Vagina (tissue), 2 donors: ENCODE measurements around the gene CXXC4.

ENCODE experiments used
- POLR2A ChIP-seq, 2 donors: fragments of 450-650 bp; IDR thresholded peaks; one replicate each; pipeline ENCODE4 v1.6.1; 2017; ENCODE audit warnings: antibody characterized with exemption in 2 of 2, mild to moderate bottlenecking in 2 of 2, moderate library complexity in 2 of 2
- POLR2AphosphoS5 ChIP-seq, 2 donors: sonication (generic); formaldehyde crosslinking; IDR thresholded peaks; one replicate each; pipeline ENCODE4 v1.9.0; 2017; ENCODE audit warnings: antibody characterized with exemption in 2 of 2, mild to moderate bottlenecking in 2 of 2, low read depth in 1 of 2; ENCODE audit not compliant: insufficient read depth in 1 of 2
- TF ChIP-seq, protein P1 (sequence below), 3 experiments: fragments of 450-650 bp in 2 of 3; fragments of 200-600 bp in 1 of 3; sonication (generic) in 1 of 3; IDR thresholded peaks; one replicate each; pipeline ENCODE4 v1.5.1; 2017 to 2019; ENCODE audit warnings: antibody characterized with exemption in 3 of 3, mild to moderate bottlenecking in 2 of 3, moderate library complexity in 2 of 3

DNA sequence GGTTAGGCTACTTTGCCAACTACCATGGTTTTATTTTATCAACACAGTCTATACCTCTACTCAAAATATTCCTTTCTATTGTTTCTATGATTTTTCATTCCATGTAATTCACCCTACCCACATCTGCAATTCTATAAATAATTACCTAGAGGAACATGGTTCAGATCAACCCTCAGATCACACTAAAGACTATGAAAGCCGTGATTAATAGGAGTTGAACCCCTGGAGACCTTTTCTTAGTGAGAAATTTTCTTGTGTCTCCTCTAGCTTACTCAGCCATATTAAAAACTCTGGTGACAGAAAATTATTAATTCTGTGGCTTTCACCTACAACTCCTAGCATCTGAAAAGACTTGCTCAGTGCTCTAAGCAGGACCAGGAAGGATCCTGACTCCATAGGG, 38.5 kb upstream of the CXXC4 start:
- TF ChIP-seq, protein P1, sequence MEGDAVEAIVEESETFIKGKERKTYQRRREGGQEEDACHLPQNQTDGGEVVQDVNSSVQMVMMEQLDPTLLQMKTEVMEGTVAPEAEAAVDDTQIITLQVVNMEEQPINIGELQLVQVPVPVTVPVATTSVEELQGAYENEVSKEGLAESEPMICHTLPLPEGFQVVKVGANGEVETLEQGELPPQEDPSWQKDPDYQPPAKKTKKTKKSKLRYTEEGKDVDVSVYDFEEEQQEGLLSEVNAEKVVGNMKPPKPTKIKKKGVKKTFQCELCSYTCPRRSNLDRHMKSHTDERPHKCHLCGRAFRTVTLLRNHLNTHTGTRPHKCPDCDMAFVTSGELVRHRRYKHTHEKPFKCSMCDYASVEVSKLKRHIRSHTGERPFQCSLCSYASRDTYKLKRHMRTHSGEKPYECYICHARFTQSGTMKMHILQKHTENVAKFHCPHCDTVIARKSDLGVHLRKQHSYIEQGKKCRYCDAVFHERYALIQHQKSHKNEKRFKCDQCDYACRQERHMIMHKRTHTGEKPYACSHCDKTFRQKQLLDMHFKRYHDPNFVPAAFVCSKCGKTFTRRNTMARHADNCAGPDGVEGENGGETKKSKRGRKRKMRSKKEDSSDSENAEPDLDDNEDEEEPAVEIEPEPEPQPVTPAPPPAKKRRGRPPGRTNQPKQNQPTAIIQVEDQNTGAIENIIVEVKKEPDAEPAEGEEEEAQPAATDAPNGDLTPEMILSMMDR (IDR thresholded peaks at IDR 0.05): no peak
- TF ChIP-seq POLR2AphosphoS5 (IDR thresholded peaks at IDR 0.05; ENCODE audit: insufficient read depth in 1 of 2, low read depth in 1 of 2) (no peak), POLR2A (IDR thresholded peaks at IDR 0.05) (no peak)
